GM21737 (cell line): ENCODE measurements around the gene CABS1.

Experiments used
- ATAC-seq: cut with Tn5 transposase; IDR thresholded peaks from one replicate; pipeline ENCODE4 v1.9.1; 2021; ENCODE audit warnings: mild to moderate bottlenecking, moderate library complexity; ENCODE audit not compliant: unreplicated experiment

CABS1 gene

GRCh38 chr4:70380578-70380977, 45.8 kb downstream of the CABS1 start:
- ATAC-seq, result no peak

- ATAC-seq, result no peak
Measured at GRCh38 chr4:70382691-70383181, 48.0 kb downstream of the CABS1 start, which contains the start of gene SMR3B. Gene SMR3B, plus strand, starts transcription at chr4:70383131. Its CDS starts 1,380 bp downstream, at chr4:70384511.
